BE2C (cell line): ENCODE measurements around the gene UTP18.
"Not testable (repeated sequence)": the region's sequence is repeated elsewhere in the genome, so short reads cannot be mapped to it uniquely, and the experiment has no call there.

ENCODE experiments used
- DNase-seq: peaks from one replicate; pipeline ENCODE4 v3.0.0-alpha.2; 2020
- H3K27me3 ChIP-seq: fragments of 250-450 bp; sonication (Bioruptor Pico); 2 replicates; pipeline ENCODE4 v1.5.1; 2020; ENCODE audit warnings: mild to moderate bottlenecking
- H3K36me3 ChIP-seq: fragments of 250-450 bp; sonication (Bioruptor Pico); 2 replicates; pipeline ENCODE4 v1.5.1; 2020; ENCODE audit warnings: mild to moderate bottlenecking
- H3K4me1 ChIP-seq: fragments of 250-450 bp; sonication (Bioruptor Pico); 2 replicates; pipeline ENCODE4 v1.5.1; 2020
- H3K4me3 ChIP-seq: 2 replicates; pipeline ENCODE4 v1.5.1; 2011; ENCODE audit warnings: low read depth, low read length
- H3K9me3 ChIP-seq: fragments of 250-450 bp; sonication (Bioruptor Pico); 2 replicates; pipeline ENCODE4 v1.5.1; 2020
- TF ChIP-seq, protein P1 (sequence below): IDR thresholded peaks from 2 replicates; pipeline ENCODE4 v1.5.1; 2012; ENCODE audit warnings: mild to moderate bottlenecking, low read depth, low read length

The UTP18 gene

GRCh38 chr17:51287412-51287811, 27.1 kb downstream of the UTP18 start:
- DNase-seq: no peak
- TF ChIP-seq, protein P1, sequence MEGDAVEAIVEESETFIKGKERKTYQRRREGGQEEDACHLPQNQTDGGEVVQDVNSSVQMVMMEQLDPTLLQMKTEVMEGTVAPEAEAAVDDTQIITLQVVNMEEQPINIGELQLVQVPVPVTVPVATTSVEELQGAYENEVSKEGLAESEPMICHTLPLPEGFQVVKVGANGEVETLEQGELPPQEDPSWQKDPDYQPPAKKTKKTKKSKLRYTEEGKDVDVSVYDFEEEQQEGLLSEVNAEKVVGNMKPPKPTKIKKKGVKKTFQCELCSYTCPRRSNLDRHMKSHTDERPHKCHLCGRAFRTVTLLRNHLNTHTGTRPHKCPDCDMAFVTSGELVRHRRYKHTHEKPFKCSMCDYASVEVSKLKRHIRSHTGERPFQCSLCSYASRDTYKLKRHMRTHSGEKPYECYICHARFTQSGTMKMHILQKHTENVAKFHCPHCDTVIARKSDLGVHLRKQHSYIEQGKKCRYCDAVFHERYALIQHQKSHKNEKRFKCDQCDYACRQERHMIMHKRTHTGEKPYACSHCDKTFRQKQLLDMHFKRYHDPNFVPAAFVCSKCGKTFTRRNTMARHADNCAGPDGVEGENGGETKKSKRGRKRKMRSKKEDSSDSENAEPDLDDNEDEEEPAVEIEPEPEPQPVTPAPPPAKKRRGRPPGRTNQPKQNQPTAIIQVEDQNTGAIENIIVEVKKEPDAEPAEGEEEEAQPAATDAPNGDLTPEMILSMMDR: no peak
- H3K36me3 ChIP-seq: peaks cover 71% of the 10 kb centered on the region
- no peaks in the 10 kb centered on the region for H3K9me3 ChIP-seq
- H3K27me3 ChIP-seq: no peaks in the 10 kb centered on the region
- no peaks in the 10 kb centered on the region for H3K4me1 ChIP-seq
- H3K4me3 ChIP-seq: no peak overlapping the region

GRCh38 chr17:51289696-51290111, 29.4 kb downstream of the UTP18 start:
- no peak for DNase-seq
- no peaks in the 10 kb centered on the region for H3K9me3 ChIP-seq
- no peak overlapping the region for H3K4me3 ChIP-seq
- H3K4me1 ChIP-seq: no peaks in the 10 kb centered on the region
- TF ChIP-seq, protein P1: no peak
- H3K36me3 ChIP-seq: peaks cover 74% of the 10 kb centered on the region
- H3K27me3 ChIP-seq: no peaks in the 10 kb centered on the region

GRCh38 chr17:51294338-51294737, 34.0 kb downstream of the UTP18 start:
- not testable (repeated sequence) for DNase-seq, H3K27me3 ChIP-seq, H3K4me3 ChIP-seq, H3K9me3 ChIP-seq, H3K4me1 ChIP-seq
- peaks cover 48% of the 10 kb centered on the region for H3K36me3 ChIP-seq

GRCh38 chr17:51298508-51299371, 38.4 kb downstream of the UTP18 start:
- H3K4me3 ChIP-seq: no peak overlapping the region
- H3K4me1 ChIP-seq: no peaks in the 10 kb centered on the region
- peaks cover 21% of the 10 kb centered on the region for H3K36me3 ChIP-seq
- peak; percentile 19 for DNase-seq
- H3K27me3 ChIP-seq: no peaks in the 10 kb centered on the region
- TF ChIP-seq, protein P1: peak; percentile 94
- no peaks in the 10 kb centered on the region for H3K9me3 ChIP-seq

GRCh38 chr17:51299859-51300258, 39.5 kb downstream of the UTP18 start:
- no peak overlapping the region for H3K4me3 ChIP-seq
- H3K9me3 ChIP-seq: no peaks in the 10 kb centered on the region
- TF ChIP-seq, protein P1: no peak
- no peaks in the 10 kb centered on the region for H3K27me3 ChIP-seq
- peaks cover 15% of the 10 kb centered on the region for H3K36me3 ChIP-seq
- DNase-seq: no peak
- H3K4me1 ChIP-seq: no peaks in the 10 kb centered on the region

GRCh38 chr17:51305182-51305581, 44.8 kb downstream of the UTP18 start:
- H3K9me3 ChIP-seq: no peaks in the 10 kb centered on the region
- H3K4me1 ChIP-seq: no peaks in the 10 kb centered on the region
- no peaks in the 10 kb centered on the region for H3K36me3 ChIP-seq
- H3K4me3 ChIP-seq: no peak overlapping the region
- TF ChIP-seq, protein P1: no peak
- H3K27me3 ChIP-seq: no peaks in the 10 kb centered on the region
- no peak for DNase-seq

- H3K9me3 ChIP-seq, DNase-seq, H3K36me3 ChIP-seq, H3K4me3 ChIP-seq, H3K27me3 ChIP-seq, H3K4me1 ChIP-seq: not testable (repeated sequence)
Observed at GRCh38 chr17:51312003-51312402, 51.7 kb downstream of the UTP18 start.
